Spinal cord (tissue), 10 donors: ENCODE results near the gene ZSCAN5B. TPM values are rescaled to one million over a fixed set of nuclear protein-coding genes. Genes with fewer than 3 reads are reported as not detected.
"Not testable (repeated sequence)": the region's sequence is repeated elsewhere in the genome, so short reads cannot be mapped to it uniquely, and the experiment has no call there.

Experiments used
- DNase-seq, 6 donors: peaks; one replicate each; pipeline versions ENCODE4 v3.0.0 to v3.0.0-alpha.2; 2013 to 2015; ENCODE audit warnings: low spot score in 6 of 6, low read depth in 4 of 6
- H3K27ac ChIP-seq: one replicate; pipeline ENCODE4 v1.5.1; 2013; ENCODE audit warnings: low read depth, low read length, control low read depth
- H3K27me3 ChIP-seq: one replicate; pipeline ENCODE4 v1.6.1; 2013; ENCODE audit warnings: low read length; ENCODE audit not compliant: control insufficient read depth, insufficient read depth
- H3K36me3 ChIP-seq: one replicate; pipeline ENCODE4 v1.6.1; 2013; ENCODE audit warnings: low read length; ENCODE audit not compliant: control insufficient read depth, insufficient read depth
- H3K4me1 ChIP-seq: one replicate; pipeline ENCODE4 v1.6.1; 2013; ENCODE audit warnings: low read length; ENCODE audit not compliant: control insufficient read depth, insufficient read depth
- H3K4me3 ChIP-seq: one replicate; pipeline ENCODE4 v1.5.1; 2013; ENCODE audit warnings: low read depth, low read length, control low read depth
- H3K9me3 ChIP-seq: one replicate; pipeline ENCODE4 v1.6.1; 2013; ENCODE audit warnings: low read length; ENCODE audit not compliant: control insufficient read depth, insufficient read depth
- WGBS: methylation state at CpG from one replicate; pipeline ENCODE4 v1.1.5; 2013; ENCODE audit warnings: missing lambda C conversion rate; ENCODE audit not compliant: insufficient coverage; 5-methylcytosine and 5-hydroxymethylcytosine counted together
- polyA plus RNA-seq, 2 donors: library from polyadenylated mRNA; unstranded; fragments of 120-200 nt; gene quantifications; one replicate each; pipeline ENCODE4 v1.2.1, GENCODE V29; 2013; ENCODE audit not compliant: insufficient read length in 2 of 2
- total RNA-seq, 2 donors: library from RNA; depleted of rRNA in 1 of 2; stranded (reverse); fragments of 120-200 nt in 1 of 2; fragments of >200 nt in 1 of 2; gene quantifications; one replicate each; pipeline versions ENCODE4 v1.2.3 to v1.2.4, GENCODE V29; 2013 to 2014
- donor health status: healthy.

Gene ZSCAN5B
- total and polyA plus RNA-seq, 4 donors, result 0.11 to 0.17 TPM; not detected in 2

DNA sequence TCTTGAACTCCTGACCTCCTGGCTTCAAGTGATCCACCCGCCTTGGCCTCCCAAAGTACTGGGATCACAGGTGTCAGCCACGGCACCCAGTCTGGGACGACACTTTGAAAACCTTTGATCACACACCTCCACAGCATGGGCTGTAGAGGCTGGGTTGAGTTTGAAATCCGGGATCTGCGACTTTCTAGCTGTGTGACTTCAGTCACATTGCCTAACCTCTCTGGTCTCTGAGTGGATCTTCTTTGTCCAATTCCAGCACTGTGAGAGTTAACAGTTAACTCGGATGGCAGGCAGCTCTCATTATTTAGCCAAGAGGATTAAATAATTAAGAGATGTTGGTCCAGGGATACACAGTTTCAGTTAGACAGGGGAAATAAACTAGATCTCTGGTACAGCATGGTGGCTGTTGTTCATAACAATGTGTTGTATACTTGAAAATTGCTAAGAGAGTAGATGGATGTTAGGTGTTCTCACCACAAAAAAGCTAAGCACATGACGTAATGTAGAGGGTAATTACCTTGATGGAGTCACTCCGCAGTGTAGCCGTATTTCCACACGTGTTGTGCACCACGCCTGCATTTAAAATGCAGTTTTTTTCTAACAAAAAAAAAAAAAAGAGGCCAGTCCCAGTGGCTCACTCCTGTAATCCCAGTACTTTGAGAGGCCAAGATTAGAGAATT lies 19.9 kb downstream of the ZSCAN5B start:
- Histone ChIP-seq H3K27ac (no peak overlapping the region), H3K36me3 (no peaks in the 10 kb centered on the region), H3K4me3 (no peak overlapping the region), H3K9me3 (no peaks in the 10 kb centered on the region), H3K4me1 (no peaks in the 10 kb centered on the region), H3K27me3 (peaks cover 2% of the 10 kb centered on the region)
- 64% methylated on average over 8 of the region's 11 CpGs for WGBS
- DNase-seq, result no peak

DNA sequence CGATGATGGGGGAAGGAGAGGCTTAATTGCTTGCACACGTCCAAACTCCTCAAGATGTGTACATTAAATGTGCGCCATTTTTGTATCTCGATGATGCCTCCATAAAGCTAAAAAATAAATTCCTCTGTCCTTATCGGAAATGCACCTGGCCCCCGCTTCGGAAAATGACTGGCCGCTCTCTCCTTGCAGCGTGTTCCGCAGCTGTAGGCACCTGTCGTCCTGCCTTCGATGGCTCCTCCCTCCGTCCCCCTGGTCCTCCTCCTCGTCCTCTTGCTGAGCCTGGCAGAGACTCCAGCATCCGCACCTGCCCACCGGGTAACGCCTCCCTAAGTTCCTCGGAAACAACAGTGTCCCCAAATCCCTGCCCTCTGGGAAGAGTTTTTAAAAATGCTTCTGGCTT lies 20.7 kb downstream of the ZSCAN5B start:
- 83% methylated on average over 14 of the region's 18 CpGs for WGBS
- DNase-seq, result no peak
- Histone ChIP-seq H3K27ac (no peak overlapping the region), H3K27me3 (peaks cover 2% of the 10 kb centered on the region), H3K4me1 (no peaks in the 10 kb centered on the region), H3K9me3 (no peaks in the 10 kb centered on the region), H3K4me3 (no peak overlapping the region), H3K36me3 (no peaks in the 10 kb centered on the region)

DNA sequence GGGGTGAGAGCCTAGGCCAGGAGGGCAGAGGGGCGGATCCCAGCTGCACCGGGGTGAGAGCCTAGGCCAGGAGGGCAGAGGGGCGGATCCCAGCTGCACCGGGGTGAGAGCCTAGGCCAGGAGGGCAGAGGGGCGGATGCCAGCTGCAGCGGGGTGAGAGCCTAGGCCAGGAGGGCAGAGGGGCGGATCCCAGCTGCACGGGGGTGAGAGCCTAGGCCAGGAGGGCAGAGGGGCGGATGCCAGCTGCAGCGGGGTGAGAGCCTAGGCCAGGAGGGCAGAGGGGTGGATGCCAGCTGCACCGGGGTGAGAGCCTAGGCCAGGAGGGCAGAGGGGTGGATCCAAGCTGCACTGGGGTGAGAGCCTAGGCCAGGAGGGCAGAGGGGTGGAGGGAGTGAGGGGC lies 21.3 kb downstream of the ZSCAN5B start:
- H3K36me3 ChIP-seq, H3K4me1 ChIP-seq, H3K27me3 ChIP-seq, DNase-seq, H3K4me3 ChIP-seq, H3K9me3 ChIP-seq, H3K27ac ChIP-seq: not testable (repeated sequence)
- 60% methylated on average over 6 of the region's 11 CpGs for WGBS

DNA sequence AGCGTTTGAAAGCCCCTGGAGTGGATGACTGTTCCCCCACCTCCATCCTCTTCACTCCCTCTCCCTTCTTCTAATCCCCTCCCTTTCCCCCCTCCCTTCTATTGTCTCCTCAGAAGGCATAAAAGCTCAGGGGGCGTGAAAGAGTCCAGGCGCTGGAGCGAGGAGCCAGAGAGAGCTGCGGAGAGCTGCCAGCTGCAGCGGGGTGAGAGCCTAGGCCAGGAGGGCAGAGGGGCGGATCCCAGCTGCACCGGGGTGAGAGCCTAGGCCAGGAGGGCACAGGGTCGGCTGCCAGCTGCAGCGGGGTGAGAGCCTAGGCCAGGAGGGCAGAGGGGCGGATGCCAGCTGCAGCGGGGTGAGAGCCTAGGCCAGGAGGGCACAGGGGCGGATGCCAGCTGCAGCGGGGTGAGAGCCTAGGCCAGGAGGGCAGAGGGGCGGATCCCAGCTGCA lies 21.7 kb downstream of the ZSCAN5B start, which contains the start of gene GALP:
GALP (plus strand) TSS at position 148 of the 447 bp plus-strand sequence. CDS start 1,101 bp downstream, outside the sequence.
- not testable (repeated sequence) for DNase-seq, H3K9me3 ChIP-seq, H3K27me3 ChIP-seq, H3K4me1 ChIP-seq, H3K4me3 ChIP-seq, H3K27ac ChIP-seq, H3K36me3 ChIP-seq
- WGBS, result 34% methylated on average over 13 of the region's 15 CpGs

DNA sequence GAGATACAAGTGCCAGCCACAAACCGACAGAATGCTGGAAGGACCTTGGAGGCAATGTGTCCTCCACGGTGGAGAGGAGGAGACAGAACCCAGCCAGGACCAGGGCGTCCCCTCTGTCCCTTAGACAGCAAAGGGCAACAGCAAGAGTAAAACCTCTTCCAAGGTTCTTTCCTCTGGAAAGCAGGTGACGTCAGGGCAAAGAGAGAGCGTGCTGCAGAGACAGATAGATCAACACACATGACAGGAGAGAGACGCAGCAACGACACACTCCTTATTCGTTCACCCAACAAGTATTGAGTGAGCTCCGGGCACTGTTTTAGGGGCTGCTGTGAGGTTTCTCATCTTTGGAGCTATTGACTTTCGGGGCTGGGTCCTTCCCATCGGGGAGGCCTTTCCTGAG lies 23.0 kb downstream of the ZSCAN5B start:
- Histone ChIP-seq H3K27ac (no peak overlapping the region), H3K4me1 (no peaks in the 10 kb centered on the region), H3K9me3 (no peaks in the 10 kb centered on the region), H3K27me3 (peaks cover 2% of the 10 kb centered on the region), H3K36me3 (no peaks in the 10 kb centered on the region), H3K4me3 (no peak overlapping the region)
- whole genome bisulfite sequencing, result 49% methylated on average over 10 of the region's 11 CpGs
- peak in 1 of 6 donors; percentile 11 for DNase-seq

DNA sequence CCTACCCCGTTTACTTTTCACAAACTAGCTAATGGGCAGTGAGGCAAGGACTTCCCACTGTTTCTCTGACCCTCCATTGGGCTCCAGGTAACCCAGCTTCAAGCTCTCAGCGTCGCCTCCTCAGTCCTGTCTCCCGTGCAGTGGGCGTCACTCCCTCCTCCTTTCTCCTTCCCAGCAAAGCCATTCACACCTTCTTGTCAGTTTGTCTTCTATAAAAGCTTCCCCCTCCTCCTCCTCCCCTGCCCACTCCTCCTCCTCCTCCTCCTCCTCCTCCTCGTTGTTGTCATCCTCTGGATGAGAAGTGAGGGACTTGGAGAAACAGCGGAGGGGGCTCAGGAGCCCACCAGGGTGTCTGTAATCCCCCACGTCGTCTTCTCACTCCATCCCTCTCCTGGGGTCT lies 23.5 kb downstream of the ZSCAN5B start:
- no peaks in the 10 kb centered on the region for H3K36me3 ChIP-seq
- no peaks in the 10 kb centered on the region for H3K9me3 ChIP-seq
- 29% methylated on average over 5 of the region's 9 CpGs for WGBS
- no peak overlapping the region for H3K4me3 ChIP-seq
- no peaks in the 10 kb centered on the region for H3K4me1 ChIP-seq
- DNase-seq, result no peak
- no peak overlapping the region for H3K27ac ChIP-seq
- peaks cover 2% of the 10 kb centered on the region for H3K27me3 ChIP-seq

DNA sequence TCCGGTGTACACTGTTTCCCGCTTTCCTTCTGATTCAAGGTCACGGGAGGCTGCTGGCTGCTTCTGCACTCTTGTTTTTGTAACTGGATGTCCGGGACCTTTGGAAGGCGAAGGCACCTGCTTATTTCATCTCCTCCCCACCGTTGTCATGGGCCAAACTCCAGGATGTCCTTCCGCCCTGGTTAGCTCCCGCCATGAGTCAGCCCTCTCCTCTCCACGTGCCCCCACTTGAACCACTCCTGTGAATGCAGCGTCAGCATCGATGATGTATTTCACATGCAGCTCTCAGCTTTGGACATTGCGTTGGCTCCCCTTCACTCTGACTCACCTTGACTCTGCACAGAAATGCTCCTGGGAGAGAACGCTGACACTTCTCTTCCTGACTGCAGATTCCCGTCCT lies 27.3 kb downstream of the ZSCAN5B start:
- 82% methylated on average over 13 of the region's 14 CpGs for WGBS
- DNase-seq, result peak in 1 of 6 donors; percentile 27
- H3K36me3 ChIP-seq, result no peaks in the 10 kb centered on the region
- no peak overlapping the region for H3K4me3 ChIP-seq
- H3K27ac ChIP-seq, result no peak overlapping the region
- no peaks in the 10 kb centered on the region for H3K9me3 ChIP-seq
- no peaks in the 10 kb centered on the region for H3K4me1 ChIP-seq
- H3K27me3 ChIP-seq, result peaks cover 2% of the 10 kb centered on the region

DNA sequence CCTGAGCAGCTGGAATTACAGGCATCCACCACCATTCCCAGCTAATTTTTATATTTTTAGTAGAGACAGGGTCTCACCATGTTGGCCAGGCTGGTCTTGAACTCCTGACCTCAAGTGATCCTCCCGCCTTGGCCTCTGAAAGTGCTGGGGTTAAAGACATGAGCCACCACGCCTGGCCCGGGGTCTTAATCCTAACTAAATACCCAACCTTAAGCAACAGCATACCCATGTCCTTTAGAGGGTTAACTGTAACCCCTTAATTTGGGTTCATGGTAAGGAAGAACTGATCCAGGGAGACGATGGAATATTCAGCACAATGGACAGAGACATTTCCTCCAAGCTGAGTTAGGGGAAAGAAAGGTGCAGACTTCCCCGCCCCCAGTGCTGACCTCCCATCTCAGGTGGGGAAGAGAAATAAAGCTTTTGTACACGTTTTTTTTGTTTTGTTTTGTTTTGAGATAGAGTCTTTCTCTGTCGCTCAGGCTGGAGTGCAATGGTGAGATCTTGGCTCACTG lies 30.5 kb downstream of the ZSCAN5B start:
- H3K9me3 ChIP-seq, result no peaks in the 10 kb centered on the region
- H3K27ac ChIP-seq, result no peak overlapping the region
- WGBS, result 60% methylated on average over 4 of the region's 7 CpGs
- H3K36me3 ChIP-seq, result peaks cover 4% of the 10 kb centered on the region
- no peak for DNase-seq
- H3K27me3 ChIP-seq, result no peaks in the 10 kb centered on the region
- H3K4me3 ChIP-seq, result no peak overlapping the region
- no peaks in the 10 kb centered on the region for H3K4me1 ChIP-seq

DNA sequence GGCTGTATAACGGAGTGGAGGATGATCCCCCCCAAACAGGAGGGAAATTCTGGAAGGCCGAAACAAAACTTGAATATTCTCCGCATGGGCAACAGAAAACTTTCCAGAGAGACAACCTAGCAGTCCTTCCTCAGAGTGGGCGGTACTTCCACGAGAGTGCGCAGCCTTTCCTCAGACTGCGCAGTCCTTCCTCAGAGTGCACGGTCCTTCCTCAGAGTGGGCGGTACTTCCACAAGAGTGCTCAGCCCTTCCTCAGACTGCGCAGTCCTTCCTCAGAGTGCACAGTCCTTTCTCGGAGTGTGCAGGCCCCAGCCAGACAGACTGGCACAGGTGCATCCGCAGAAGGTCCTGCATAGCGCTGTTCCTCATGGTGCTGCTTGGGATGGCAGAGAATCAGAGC lies 34.5 kb downstream of the ZSCAN5B start:
- no peaks in the 10 kb centered on the region for H3K9me3 ChIP-seq
- 85% methylated on average over 12 of the region's 13 CpGs for WGBS
- peaks cover 43% of the 10 kb centered on the region for H3K36me3 ChIP-seq
- no peak overlapping the region for H3K27ac ChIP-seq
- H3K4me1 ChIP-seq, result no peaks in the 10 kb centered on the region
- no peak overlapping the region for H3K4me3 ChIP-seq
- no peaks in the 10 kb centered on the region for H3K27me3 ChIP-seq
- no peak for DNase-seq

DNA sequence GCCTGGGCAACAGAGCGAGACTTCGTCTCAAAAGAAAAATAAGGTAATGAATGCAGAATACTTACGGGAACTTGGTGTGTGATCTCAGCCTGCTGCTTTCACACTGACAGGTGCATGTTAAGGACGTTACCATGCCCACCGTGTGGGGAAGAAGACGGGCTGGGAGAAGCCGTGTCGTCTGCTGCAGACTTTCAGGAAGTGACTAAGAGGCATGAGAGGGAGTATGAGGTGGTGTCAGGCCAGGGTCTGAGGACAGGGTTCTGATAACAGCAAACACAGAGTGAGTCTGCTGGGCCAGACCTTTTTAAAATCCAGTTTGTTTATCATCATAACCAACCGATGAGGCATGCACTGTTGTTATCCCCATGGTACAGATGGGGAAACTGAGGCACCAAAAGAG lies 35.3 kb downstream of the ZSCAN5B start:
- Histone ChIP-seq H3K27me3 (no peaks in the 10 kb centered on the region), H3K27ac (no peak overlapping the region), H3K4me3 (no peak overlapping the region), H3K4me1 (no peaks in the 10 kb centered on the region), H3K9me3 (no peaks in the 10 kb centered on the region), H3K36me3 (peaks cover 49% of the 10 kb centered on the region)
- no peak for DNase-seq
- WGBS, result 72% methylated on average over 8 of the region's 9 CpGs
